Adipocyte (in vitro differentiated cells): ENCODE data around the gene HIRA.

ENCODE experiments used
- DNase-seq: peaks from one replicate; pipeline ENCODE4 v3.0.0-alpha.2; 2015; ENCODE audit warnings: low read depth
- H3K27me3 ChIP-seq: replicated peaks from 2 replicates; pipeline ENCODE4 v1.7.0; 2013; ENCODE audit warnings: mild to moderate bottlenecking, low read length, moderate library complexity; ENCODE audit not compliant: control insufficient read depth, insufficient read depth
- H3K36me3 ChIP-seq: 2 replicates; pipeline ENCODE4 v1.7.0; 2013; ENCODE audit warnings: low read length, mild to moderate bottlenecking, moderate library complexity; ENCODE audit not compliant: control insufficient read depth, insufficient read depth, severe bottlenecking
- H3K4me1 ChIP-seq: 2 replicates; pipeline ENCODE4 v1.7.0; 2013; ENCODE audit warnings: mild to moderate bottlenecking, low read length, moderate library complexity; ENCODE audit not compliant: control insufficient read depth, insufficient read depth
- H3K4me3 ChIP-seq: 2 replicates; pipeline ENCODE4 v1.7.0; 2013; ENCODE audit warnings: mild to moderate bottlenecking, low read length, moderate library complexity
- H3K9ac ChIP-seq: 2 replicates; pipeline ENCODE4 v1.7.0; 2013; ENCODE audit warnings: mild to moderate bottlenecking, low read length, moderate library complexity
- H3K9me3 ChIP-seq: 2 replicates; pipeline ENCODE4 v1.7.0; 2013; ENCODE audit warnings: mild to moderate bottlenecking, low read length, moderate library complexity; ENCODE audit not compliant: control insufficient read depth

The HIRA gene

GRCh38 chr22:19357270-19358105 lies 74.0 kb downstream of the HIRA start:
- H3K36me3 ChIP-seq: peaks cover 98% of the 10 kb centered on the region

DNA sequence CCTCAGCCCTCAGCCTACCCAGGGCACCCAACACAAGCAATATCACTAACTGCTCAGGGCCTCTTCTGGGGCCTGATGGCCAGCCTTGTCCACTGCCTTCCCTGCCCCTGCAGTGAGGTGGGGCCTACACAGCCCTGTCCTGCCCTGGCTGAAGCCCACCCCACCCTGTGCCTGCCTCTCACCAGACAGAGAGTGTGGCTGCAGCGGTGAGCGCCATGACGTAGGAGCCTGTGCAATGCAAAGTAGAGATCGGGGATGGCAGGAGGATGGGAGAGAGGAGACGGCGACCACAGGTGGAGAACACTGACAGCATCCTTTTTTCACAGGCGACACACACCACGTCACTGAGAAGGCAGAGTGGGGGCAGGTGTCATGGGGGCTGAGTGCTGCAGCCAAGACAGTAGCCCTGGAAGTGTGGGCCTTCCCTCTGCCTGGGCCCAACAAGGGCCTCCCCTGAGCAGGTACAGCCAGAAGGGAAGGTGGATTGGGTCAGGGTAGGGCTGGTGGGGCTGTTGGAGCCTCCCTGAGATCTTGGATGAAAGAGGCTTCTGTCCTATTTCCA lies 74.7 kb downstream of the HIRA start:
- H3K9ac ChIP-seq: no peak overlapping the region
- peaks cover 100% of the 10 kb centered on the region for H3K36me3 ChIP-seq
- no peaks in the 10 kb centered on the region for H3K27me3 ChIP-seq
- no peaks in the 10 kb centered on the region for H3K9me3 ChIP-seq
- no peak for DNase-seq
- no peak overlapping the region for H3K4me3 ChIP-seq
- no peaks in the 10 kb centered on the region for H3K4me1 ChIP-seq

More at GRCh38 chr22:19357270-19358105, 74.0 kb downstream of the HIRA start:
- no peaks in the 10 kb centered on the region for H3K4me1 ChIP-seq
- no peaks in the 10 kb centered on the region for H3K9me3 ChIP-seq
- no peak overlapping the region for H3K9ac ChIP-seq
- H3K4me3 ChIP-seq: no peak overlapping the region
- peak; percentile 7 for DNase-seq
- no peaks in the 10 kb centered on the region for H3K27me3 ChIP-seq

- Histone ChIP-seq H3K9ac (no peak overlapping the region), H3K4me1 (no peaks in the 10 kb centered on the region), H3K4me3 (no peak overlapping the region), H3K27me3 (no peaks in the 10 kb centered on the region), H3K9me3 (no peaks in the 10 kb centered on the region), H3K36me3 (peaks cover 100% of the 10 kb centered on the region)
- no peak for DNase-seq
Observed at GRCh38 chr22:19355413-19356157, 75.9 kb downstream of the HIRA start.

- Histone ChIP-seq H3K4me3 (no peak overlapping the region), H3K36me3 (peaks cover 100% of the 10 kb centered on the region), H3K4me1 (no peaks in the 10 kb centered on the region), H3K27me3 (no peaks in the 10 kb centered on the region), H3K9ac (no peak overlapping the region), H3K9me3 (no peaks in the 10 kb centered on the region)
- no peak for DNase-seq
Observed at GRCh38 chr22:19354201-19354600, 77.3 kb downstream of the HIRA start.

DNA sequence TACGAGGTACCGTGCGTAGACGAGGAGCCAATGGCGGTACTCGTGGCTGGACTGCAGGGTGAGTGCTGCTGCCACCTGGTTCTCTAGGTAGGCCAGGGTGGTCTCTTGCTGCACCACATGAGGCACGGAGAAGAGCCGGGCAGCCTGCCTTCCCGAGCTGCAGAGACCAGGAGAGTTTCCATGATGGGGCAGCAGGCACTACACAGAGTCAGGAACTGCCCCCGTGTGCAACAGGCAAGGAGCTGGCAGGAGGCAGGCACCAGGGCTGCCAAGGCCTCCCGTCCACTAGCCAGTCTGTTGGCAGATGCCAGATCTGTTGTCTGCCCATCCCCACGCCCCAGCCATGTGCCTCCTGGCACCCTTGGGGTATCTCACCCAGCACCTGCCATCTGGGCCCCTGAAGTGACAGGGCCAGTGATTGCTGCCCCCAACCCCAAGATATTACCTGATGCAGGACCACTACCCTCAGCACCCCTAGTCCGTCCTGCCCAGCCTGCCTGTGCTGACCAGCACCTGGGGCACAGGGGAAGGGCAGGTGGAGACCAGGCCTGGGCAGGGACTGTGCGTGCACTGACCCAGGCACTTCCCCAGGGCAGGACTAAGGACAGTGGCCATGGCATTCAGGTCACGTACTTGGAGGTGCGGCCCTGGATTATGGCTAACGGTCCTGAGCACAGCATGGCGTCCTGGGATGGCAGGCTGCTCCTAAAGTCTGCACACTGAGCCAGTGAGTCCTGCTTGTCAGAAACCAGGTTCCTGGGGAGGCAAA lies 78.0 kb downstream of the HIRA start:
- Histone ChIP-seq H3K27me3 (no peaks in the 10 kb centered on the region), H3K4me3 (no peak overlapping the region), H3K9ac (no peak overlapping the region), H3K9me3 (no peaks in the 10 kb centered on the region), H3K36me3 (peaks cover 98% of the 10 kb centered on the region), H3K4me1 (no peaks in the 10 kb centered on the region)
- DNase-seq: no peak

DNA sequence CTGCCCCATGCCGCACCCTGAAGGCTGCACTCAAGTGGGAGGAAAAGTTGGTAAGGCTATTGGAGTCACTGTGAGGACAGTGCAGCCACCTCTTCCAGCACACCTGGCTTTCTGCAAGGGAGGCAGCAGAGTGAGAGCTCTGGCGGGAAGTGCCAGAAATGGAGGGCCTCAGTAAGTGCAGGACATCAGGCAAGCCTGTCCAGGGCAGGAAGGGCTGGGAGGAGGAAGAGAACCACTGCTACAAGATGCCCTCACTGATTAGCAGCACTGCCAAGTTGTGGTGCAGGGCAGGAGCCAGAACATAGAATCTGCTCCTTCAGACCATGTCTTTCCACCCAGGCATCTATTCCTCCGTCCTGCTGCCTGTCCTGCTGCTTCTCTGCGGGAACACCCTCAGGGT lies 78.8 kb downstream of the HIRA start:
- Histone ChIP-seq H3K4me1 (no peaks in the 10 kb centered on the region), H3K27me3 (no peaks in the 10 kb centered on the region), H3K4me3 (no peak overlapping the region), H3K9ac (no peak overlapping the region), H3K36me3 (peaks cover 94% of the 10 kb centered on the region), H3K9me3 (no peaks in the 10 kb centered on the region)
- DNase-seq: no peak

GRCh38 chr22:19352217-19352616 lies 79.3 kb downstream of the HIRA start:
- Histone ChIP-seq H3K9ac (no peak overlapping the region), H3K9me3 (no peaks in the 10 kb centered on the region), H3K4me3 (no peak overlapping the region), H3K4me1 (no peaks in the 10 kb centered on the region), H3K27me3 (no peaks in the 10 kb centered on the region), H3K36me3 (peaks cover 94% of the 10 kb centered on the region)
- no peak for DNase-seq

DNA sequence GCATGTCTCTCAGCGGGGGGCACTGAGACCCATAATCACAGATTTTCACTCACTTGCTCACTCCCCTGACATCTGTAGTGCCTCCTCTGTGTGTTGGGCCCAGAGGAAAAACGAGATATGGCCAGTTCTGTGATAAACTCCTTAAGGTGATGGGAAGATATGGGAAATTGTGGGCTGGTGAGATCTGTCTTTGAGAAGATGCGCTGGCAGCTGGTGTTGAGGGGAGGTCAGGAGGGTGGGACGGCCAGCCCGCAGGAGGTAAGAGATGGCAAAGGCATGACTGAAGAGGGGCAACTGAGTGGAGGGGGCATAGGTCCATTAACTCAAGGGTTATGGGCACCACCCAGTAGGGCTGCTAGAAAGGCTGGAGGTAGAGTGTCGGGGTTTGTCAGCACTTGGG lies 79.9 kb downstream of the HIRA start:
- H3K9me3 ChIP-seq: no peaks in the 10 kb centered on the region
- peaks cover 94% of the 10 kb centered on the region for H3K36me3 ChIP-seq
- H3K27me3 ChIP-seq: no peaks in the 10 kb centered on the region
- H3K4me3 ChIP-seq: no peak overlapping the region
- no peak overlapping the region for H3K9ac ChIP-seq
- H3K4me1 ChIP-seq: no peaks in the 10 kb centered on the region
- no peak for DNase-seq

GRCh38 chr22:19350947-19351346 lies 80.6 kb downstream of the HIRA start:
- Histone ChIP-seq H3K27me3 (no peaks in the 10 kb centered on the region), H3K9ac (no peak overlapping the region), H3K9me3 (no peaks in the 10 kb centered on the region), H3K36me3 (peaks cover 94% of the 10 kb centered on the region), H3K4me1 (no peaks in the 10 kb centered on the region), H3K4me3 (no peak overlapping the region)
- DNase-seq: no peak

DNA sequence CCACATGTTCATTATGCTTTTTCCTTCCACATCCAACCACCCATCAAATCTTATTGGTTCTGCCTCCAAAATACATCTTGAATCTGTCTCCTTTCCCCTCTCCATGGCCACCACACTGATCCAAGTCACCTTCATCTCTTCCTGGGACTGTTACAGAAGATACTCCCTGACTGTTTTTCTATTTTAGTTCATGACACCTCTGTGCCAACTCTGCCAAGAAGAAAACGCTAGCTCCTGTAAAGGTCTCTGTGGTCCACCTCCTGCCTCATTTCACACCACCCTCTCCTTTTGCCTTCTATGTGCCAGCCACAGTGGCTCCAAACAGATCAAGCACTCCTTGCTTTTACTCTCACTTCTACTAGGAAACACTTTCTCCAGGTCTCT lies 81.1 kb downstream of the HIRA start:
- Histone ChIP-seq H3K4me1 (no peaks in the 10 kb centered on the region), H3K9me3 (no peaks in the 10 kb centered on the region), H3K9ac (no peak overlapping the region), H3K4me3 (no peak overlapping the region), H3K36me3 (peaks cover 94% of the 10 kb centered on the region), H3K27me3 (no peaks in the 10 kb centered on the region)
- no peak for DNase-seq
